Hematopoietic multipotent progenitor cell (in vitro differentiated cells): ENCODE results near the gene DYTN. TPM values are rescaled to one million over a fixed set of nuclear protein-coding genes. Genes with fewer than 3 reads are reported as not detected.

Source experiments
- DNase-seq, 3 donors: peaks; one replicate each; pipeline ENCODE4 v3.0.0-alpha.2; 2011 to 2015; ENCODE audit warnings: low read depth in 2 of 3, low spot score in 2 of 3
- small RNA-seq: library from RNA; depleted of rRNA; stranded (forward); fragments of <200 nt; gene quantifications from one replicate; pipeline ENCODE3, GENCODE V24; 2012
- total RNA-seq: library from RNA; depleted of rRNA; stranded (reverse); fragments of >200 nt; gene quantifications from one replicate; pipeline ENCODE4 v1.2.3, GENCODE V29; 2012

The DYTN gene
- total RNA-seq, 1 donor, result 1.1 TPM

DNA sequence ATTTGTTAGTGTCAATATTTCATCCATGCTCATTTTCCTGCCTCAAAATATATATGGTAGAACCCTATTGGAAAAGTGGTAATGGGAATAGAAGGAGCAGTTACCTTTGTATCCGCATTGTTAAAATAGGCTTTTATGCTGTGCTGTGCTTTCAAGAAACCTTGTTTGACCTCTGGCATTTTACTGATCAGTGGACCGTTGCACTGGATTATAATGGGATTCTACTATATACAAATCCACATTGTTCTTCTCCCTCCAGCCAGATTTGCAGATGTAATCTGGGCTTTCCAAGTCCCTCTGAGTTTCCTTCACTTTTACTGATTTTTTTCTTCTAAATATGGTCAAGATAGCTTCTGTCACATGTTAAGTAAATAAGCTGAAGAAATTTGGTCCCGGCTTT, 99.2 kb downstream of the DYTN start:
- no peak for DNase-seq

DNA sequence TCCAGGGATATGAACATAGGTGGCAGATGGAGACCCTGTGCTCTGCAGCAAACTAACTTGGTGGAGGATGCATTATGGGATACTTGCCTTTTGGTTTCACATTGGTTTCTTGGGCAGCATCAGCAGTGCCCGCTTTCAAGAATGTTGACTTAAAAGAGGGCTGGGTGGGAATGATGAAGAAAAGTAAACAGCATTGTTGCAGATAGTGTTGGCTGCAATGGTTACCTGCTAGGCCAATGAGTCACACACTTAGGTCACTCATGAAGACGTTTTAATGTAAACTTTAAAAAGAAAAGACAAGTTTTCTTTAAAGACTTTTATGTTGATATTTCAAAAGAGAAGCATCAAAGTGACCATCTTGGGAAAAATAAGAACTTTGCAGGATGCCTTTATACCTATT, 102.0 kb downstream of the DYTN start:
- no peak for DNase-seq

DNA sequence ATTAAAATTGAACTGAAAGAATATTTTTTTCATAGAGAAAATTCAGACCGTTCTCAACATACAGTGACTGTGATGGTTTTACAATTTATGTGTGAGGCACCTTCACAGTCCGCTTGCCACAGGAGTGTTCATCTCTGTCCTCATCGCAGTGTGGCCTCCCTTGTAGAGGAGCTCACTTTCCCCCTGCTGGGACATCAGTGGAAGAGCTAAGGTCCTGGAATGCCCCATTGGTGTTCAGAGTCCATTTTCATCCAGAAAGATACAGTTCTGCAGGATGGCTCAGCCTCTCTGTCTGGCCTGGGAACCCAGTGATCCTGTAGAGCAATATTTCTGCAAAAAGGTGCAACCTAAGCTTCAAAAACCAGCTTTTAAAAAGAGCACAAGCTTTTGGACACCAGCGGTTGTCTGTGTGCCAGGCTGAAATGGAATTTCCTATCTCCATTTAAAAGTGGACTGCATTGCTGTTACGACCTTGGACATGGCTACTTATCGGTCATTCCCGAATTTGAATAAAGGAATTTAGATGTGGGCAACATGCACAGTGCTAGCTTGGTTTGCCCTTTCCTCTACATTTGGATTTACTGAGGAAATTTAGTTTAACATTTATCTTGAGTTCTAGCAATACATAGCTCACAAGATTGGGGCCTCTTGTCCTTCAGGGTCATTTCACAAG, 102.6 kb downstream of the DYTN start:
- DNase-seq, result no peak

DNA sequence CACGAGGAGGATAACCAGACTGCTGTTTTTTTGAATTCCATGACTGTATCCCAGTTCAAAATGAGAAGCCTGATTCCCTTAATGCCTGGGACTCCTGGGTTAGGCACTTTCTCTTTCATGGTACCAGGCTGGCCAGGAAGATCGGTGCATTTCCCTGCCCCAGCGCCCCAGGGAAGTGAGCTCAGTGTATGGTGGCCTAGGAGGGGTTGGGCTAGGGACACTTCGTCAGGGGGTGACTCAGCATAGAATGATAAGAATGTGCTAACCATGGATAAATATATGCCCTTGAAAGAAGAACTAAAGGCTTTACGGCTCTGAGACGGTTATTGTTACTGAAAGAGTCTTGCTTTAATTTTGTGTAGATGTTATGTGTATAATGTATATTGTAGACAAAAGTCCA, 103.4 kb downstream of the DYTN start:
- no peak for DNase-seq

DNA sequence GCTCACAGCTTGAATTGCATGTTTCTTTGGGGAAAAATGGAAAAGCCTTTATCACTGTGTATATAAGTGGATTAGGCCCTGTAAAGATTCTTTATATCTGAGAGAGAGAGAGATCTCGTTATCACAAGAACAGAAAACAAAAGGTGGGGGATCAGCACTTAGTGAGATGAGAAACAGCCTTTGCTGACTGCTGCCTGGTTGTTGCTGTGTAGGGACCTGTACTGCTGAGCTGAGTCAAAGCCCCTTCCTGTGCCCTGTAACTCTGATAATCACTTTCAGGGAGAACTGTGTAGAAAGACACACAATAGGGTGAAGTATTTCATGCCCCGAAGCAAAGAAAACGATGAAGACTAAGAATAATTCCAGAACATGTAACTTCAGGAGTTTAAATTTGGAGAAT, 106.5 kb downstream of the DYTN start:
- no peak for DNase-seq

DNA sequence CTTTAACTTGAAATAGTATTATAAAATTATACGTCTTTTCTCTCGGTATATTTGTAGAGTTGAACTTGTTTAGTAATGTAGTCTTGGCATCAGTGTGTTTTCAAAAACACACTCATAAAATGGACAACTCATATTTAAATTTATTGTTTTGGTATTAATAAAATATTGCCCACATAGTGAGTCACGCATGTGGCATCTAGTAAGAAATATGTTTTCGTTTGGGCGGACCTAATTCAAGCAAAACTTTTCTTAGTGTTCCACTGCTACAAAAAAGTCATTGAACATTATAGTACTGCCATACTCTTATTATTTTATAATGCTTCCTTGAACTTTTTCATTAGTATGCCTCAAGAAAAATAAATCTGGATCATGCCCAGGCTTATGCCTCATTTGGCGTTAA, 107.0 kb downstream of the DYTN start:
- no peak for DNase-seq

DNA sequence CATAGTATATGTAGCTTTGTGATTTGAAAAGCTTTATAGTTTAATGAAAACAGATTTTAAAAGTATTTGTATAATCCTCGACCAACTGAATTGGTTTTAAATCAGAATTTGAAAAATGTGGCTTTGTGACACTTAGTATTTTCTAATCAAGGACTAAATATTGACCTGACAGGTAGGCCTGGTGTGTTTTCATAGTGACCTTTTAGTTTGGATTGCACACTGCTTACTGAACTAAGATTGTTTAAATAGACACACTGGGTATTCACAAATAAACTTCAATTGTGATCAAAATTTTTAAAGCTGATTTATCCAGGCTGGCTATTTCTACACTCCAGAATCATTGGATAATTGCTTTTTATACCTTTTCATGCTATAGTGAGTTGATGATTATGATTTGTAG, 107.7 kb downstream of the DYTN start:
- DNase-seq, result no peak

DNA sequence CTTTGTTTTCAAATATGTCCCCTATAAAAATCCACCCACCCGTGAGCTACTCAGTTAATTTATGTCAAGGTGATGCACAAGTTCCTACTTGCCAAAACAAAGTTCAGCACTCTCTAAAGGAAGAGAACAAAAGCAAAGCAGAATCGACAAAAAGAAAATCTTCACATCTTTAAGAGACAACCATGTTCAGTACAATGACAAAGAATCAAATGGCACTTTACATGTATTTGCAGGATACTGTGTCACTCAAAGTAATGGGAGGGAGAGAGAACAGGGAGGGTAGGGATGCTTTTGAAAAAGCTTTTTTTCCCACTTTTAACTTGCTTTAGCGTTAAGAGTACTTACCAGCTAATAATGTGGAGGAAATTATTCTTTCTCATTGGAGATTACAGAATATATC, 115.0 kb downstream of the DYTN start:
- DNase-seq, result no peak

Small RNA genes lying within 50 kb of the gene (small RNA-seq; reads per million reads assigned to genes)
- gene RF00019, result not detected

Other genes starting within 250 kb of the DYTN start
- not detected for gene FAM237A, start 75.9 kb downstream of the DYTN start, total RNA-seq
- 1.3 TPM for gene MDH1B, start 46.9 kb upstream of the DYTN start, total RNA-seq
- gene FASTKD2, start 47.2 kb upstream of the DYTN start, total RNA-seq, result 26.7 TPM
- gene CPO, start 221.1 kb upstream of the DYTN start, total RNA-seq, result not detected